GM18526 (cell line): ENCODE measurements around the gene HIVEP2.

ENCODE experiments used
- POLR2A ChIP-seq: IDR thresholded peaks from 3 replicates; pipeline ENCODE4 v1.6.1; 2011; ENCODE audit not compliant: insufficient read length; ENCODE audit errors: extremely low read depth

HIVEP2 gene

GRCh38 chr6:142914369-142914768 is 30.6 kb downstream of the HIVEP2 start:
- TF ChIP-seq POLR2A: no peak

DNA sequence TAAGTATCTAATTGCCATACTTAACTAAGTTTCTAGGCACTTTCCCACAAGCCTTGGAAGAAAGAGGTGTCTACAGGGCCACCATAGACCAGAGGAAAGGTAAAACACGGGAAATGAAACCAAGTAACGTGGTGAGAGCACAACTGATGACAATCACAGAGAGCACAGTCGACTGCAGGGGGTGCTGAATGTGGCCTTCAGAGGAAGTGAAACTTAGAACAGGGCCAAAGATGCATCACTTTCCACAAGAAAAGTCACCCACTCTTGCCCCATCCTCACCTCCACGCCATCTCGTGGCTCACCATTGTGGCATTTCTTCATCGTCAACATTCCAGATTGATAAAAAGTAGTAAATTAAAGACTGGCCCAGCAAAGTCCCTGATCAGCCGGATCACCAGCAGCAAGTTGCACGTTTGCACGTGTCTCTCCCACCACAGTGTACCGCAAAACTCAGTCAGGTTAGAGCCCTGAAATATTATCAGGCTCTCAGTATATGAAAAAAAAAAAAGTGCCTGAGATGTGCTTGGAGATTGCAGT is 31.4 kb downstream of the HIVEP2 start:
- no peak for TF ChIP-seq POLR2A

DNA sequence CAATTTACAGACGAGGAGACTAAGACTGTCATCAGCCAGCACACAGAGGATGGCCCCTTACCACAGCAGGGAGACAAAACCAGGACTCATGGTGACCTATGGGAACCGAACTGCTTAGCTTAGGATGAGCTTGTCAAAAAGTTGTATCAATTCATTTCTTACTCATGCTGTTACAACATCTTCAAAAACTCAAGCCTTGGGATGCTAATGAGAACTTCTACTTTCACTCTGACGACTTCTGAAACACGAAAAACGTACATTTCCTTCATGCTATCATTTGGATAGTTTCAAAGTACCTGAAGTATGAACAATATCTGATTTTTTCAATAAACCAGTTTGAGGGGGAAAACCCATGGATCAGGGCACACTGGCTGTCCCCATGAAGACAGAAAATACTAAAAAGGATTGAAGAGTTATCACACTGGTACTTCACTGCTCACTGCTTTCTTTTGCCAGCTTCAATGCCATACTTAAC is 31.9 kb downstream of the HIVEP2 start:
- TF ChIP-seq POLR2A: no peak

GRCh38 chr6:142912125-142912524 is 32.9 kb downstream of the HIVEP2 start:
- TF ChIP-seq POLR2A: no peak

DNA sequence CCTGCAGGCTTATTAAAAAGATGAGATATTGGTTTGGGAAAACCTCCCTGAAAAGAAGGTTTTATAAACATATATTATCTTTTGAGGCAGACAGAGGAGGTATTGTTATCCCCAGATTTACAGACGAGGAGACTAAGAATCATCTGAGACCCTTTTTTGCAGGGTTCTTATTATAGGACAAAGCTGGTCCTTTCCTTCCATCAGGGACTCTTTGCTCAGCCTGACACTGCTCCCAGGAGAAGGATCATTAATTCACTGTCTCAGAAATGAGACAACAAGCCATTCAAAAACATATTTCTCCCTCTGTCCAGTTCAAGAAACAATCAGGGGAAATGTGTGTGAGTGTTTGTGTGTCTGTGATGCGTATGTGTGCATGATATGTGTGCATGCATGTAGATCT is 33.5 kb downstream of the HIVEP2 start:
- TF ChIP-seq POLR2A: no peak

GRCh38 chr6:142909686-142910085 is 35.3 kb downstream of the HIVEP2 start:
- no peak for TF ChIP-seq POLR2A

DNA sequence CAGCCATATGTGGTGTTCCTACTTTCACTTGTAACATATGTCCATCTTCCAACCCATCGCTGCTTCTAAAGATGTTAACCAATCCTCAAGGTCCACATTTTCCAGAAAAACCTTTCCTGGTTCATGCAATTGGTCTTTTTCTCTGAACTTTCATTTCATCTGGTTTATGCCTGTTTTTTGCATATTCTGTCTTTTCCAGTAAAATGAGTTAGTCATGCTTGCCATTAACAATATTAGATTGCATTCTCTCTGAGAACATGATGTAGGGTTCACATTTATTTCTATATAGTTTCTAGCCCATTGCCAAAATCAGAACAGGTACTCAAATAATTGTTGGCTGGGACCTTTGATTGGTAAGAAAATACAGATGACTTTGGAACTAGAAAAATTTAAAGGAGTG is 36.7 kb downstream of the HIVEP2 start:
- no peak for TF ChIP-seq POLR2A

- no peak for TF ChIP-seq POLR2A
Observed at GRCh38 chr6:142907544-142907943, 37.4 kb downstream of the HIVEP2 start.

DNA sequence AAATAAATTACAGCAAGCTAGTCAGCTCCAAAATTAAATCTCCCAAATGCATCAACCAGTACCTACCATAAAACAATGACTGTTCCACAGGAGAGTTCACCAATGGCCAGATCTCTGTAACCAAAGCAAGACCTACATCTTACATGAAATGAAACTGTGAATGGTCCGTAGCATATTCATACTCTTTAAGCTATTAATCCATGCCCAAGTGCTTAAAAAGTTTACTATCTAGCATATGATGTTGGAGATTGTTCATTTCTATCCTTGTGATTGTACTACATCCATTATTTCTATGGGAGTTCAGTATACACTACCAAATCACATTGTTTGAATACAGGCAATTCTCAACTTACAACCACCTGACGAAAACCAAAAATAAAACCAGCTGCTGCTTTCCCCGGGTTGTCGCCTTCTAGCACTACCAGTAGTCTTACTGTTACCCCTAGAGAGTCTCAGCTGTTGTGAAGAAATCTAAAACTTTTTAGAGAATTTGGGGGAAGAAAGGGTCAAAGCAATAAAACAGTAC is 38.0 kb downstream of the HIVEP2 start:
- TF ChIP-seq POLR2A: no peak

DNA sequence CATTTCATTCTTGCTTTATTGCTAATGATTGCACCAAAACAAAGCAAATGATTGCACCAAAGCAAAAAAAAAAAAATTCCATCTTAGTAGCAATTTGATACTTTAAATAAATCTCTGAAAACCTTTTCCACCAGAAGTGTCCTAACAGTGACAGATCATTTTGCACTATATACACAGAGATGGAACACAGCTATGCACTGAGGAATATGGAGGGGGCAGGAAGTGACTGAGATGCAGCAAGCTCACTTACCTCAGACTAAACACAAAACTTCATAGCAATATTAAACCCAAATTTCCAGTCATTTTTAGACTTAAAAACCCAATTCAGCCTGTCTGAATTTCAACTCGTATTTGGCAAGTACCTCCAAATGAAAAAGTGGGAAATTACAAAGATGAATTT is 41.2 kb downstream of the HIVEP2 start:
- no peak for TF ChIP-seq POLR2A

GRCh38 chr6:142902636-142903053 is 42.3 kb downstream of the HIVEP2 start:
- no peak for TF ChIP-seq POLR2A

DNA sequence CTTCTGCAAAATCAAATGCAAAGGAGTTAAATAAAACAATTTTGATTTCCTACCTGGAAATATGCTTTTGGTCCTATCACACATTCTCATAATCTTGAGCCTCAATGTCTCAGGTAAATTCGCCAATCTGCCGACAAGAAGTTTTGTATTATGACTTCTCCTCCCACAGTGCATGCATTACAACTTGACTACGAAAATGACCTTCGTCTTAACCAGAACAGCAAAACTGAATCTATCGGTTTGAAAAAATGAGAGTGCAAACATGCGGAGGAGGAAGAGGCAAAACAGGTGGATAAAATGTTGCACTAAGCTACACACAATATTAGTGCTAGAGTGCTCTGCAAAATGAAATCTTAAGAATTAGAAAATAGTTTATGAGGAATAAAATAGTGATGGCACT is 43.4 kb downstream of the HIVEP2 start:
- TF ChIP-seq POLR2A: no peak

GRCh38 chr6:142900227-142900971 is 44.6 kb downstream of the HIVEP2 start:
- TF ChIP-seq POLR2A: no peak

DNA sequence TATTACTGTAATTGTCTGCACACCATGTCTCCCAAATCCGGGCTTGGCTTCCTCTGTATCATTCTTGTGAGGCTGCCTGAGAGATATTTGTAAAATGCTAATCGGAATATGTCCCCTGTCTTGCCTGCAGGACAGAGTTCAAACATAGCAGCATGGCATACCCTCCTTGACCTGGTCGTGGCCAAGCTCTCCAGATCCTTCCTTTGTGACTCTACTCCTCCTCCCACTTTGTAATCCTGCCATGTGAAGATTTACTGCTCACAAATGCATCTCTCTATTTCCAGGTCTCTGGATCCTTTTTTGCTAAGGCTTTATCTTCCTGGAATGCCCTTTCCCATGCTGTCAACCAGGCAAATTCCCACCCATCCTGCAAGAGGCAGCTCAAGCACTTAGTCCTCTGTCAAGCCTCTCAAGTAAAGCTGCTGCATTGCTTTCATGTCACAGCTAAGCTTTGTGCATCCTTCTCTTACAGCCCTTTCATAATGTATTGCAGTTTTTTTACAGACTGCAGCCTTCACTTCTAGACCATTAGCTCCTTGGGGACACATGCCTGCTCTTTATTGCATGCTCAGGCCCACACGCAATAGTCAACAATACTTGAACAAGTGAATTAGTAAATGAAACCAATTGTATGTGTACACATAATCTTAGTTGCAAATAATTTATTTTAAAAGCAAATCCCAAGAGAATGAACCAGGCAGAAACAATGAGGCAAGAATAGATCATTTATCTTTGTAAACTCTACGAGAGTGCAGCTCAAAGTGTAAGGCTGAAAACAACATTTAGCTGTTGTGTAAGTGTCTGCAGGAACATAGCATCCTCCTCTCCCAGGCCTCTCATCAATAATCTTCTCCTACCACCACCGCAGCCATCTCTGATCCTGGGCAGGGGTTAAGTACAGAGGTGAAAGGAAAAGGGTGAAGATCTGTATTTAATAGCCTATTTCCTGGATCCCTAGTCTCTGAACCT is 45.8 kb downstream of the HIVEP2 start:
- TF ChIP-seq POLR2A: no peak

DNA sequence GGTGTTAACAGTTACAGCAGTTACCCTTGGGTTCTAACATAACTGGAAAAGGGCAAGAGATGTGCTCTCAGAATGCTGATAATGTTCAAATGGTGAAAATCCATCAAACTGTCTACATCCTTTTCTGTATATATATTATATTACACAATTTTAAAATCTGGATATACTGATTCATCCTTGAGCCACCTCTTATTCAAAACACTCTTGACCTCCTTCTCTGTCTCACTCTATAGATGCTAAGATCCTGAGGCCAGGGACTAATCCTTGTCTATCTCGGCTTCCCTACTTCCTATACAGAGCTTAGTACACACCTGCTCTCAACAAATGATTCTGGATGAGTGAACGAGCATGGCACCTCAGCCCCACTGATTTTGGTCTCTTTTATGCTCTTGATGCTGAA is 47.3 kb downstream of the HIVEP2 start:
- TF ChIP-seq POLR2A: no peak
